ENCODE measurements around the gene KRT80.

DNA sequence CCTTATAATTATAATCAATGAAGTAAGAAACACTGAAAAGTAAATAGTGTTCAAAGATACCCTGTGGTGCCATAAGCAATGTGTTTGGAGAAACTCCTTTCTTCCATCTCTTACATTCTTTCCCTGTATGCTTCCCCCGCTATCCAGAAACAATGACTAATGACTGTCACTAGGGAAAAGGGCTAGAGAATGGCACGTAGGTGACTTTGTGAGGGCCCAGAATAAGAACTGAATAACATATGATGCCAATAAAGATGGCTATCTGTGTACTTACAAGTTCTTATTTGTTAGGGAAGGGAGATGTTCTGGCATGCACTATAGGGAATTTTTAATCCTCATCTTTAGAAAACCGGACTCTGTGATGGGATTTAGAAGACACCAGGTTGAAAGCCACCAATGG, 36.6 kb upstream of the KRT80 start:
- TF ChIP-seq POLR2A (IDR thresholded peaks at IDR 0.05; ENCODE audit: low read length) (no peak), GATA1 (IDR thresholded peaks at IDR 0.05; ENCODE audit: low read depth, low read length) (no peak)

Measured in erythroblast (primary cell).